Mammary microvascular endothelial cell (primary cell): ENCODE measurements around the gene PGAM1. TPM values are rescaled to one million over a fixed set of nuclear protein-coding genes. Genes with fewer than 3 reads are reported as not detected.

Experiments
- total RNA-seq: library from RNA; depleted of rRNA; stranded (reverse); fragments of >200 nt; gene quantifications from 2 replicates; pipeline ENCODE4 v1.2.3, GENCODE V29; 2015

PGAM1 gene
- total RNA-seq = 564 and 638 TPM in 2 replicates

DNA sequence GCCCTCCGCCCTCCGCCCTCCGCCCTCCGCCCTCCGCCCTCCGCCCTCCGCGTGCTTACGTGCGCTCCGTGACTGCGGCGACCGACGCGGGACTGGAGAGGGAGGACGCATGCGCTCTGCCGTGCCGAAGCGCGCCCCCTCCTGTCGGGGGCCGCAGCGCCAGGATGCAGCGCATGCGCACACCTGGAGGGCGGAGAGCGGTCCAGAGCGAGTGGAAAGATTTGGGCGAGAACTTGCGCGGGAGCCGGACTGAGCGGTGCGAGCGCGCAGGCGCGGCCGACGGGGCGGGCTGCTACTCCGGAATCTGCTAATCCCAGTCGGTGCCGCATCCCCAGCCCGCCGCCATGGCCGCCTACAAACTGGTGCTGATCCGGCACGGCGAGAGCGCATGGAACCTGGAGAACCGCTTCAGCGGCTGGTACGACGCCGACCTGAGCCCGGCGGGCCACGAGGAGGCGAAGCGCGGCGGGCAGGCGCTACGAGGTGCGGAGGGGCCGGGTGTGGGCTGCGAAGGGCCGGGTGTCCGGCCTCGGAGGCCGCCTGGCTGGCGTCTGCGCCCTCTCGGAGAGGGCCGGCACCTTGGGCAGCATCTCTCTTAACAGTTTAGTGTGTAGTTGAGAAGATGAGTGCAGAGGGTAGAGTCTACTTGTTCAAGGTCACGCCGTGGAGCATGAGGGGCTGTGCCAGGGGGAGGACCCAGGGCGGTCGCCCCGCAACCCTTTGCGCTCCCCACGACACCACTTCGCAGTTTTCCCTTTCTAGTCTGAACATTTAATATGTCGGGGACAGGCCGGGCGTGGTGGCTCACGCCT lies at the start of gene PGAM1:
TSS of gene PGAM1 (plus strand) at position 228 of the 812 bp plus-strand sequence. CDS start at position 345, 117 bp downstream.

DNA sequence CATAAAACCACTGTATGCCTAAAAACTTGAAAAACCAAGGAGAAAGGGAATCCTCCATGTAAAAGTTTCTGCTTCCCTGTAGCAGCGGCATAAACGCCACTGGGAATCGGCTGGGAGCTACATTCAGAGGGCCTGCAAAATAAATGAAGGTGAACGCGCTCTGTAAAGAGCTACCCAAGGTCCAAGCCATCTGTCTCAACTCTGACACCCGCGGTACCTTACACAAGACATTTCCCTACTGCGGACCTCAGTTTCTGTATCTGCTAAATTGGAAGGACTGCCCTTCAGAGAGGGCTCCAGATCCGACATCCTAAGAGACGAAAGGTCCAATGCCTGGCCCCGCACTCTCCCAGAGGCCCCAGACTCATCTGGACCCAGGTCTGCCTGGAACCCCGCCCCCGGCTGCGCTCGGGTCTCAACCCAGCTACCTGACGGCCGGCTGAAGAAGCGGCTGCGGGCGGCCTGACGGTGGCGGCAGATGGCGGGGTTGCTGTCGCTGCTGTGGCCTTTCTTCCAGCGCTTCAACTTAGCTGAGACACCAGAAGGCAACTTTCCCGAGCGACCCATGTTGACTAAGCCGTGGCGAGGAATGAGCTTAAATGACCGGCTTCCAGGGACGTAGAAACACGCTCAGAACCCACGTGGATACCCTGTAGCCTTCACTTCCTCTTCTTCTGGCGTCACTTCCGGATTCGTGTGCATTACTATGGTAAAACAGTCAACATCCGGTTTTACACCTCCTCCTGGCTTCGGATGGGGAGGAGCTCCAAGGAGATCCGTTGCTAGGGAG lies 25.1 kb upstream of the PGAM1 start, which contains the start of gene RRP12:
TSS of gene RRP12 (minus strand) at position 676 of the 790 bp plus-strand sequence. CDS start at position 567, 109 bp downstream.

DNA sequence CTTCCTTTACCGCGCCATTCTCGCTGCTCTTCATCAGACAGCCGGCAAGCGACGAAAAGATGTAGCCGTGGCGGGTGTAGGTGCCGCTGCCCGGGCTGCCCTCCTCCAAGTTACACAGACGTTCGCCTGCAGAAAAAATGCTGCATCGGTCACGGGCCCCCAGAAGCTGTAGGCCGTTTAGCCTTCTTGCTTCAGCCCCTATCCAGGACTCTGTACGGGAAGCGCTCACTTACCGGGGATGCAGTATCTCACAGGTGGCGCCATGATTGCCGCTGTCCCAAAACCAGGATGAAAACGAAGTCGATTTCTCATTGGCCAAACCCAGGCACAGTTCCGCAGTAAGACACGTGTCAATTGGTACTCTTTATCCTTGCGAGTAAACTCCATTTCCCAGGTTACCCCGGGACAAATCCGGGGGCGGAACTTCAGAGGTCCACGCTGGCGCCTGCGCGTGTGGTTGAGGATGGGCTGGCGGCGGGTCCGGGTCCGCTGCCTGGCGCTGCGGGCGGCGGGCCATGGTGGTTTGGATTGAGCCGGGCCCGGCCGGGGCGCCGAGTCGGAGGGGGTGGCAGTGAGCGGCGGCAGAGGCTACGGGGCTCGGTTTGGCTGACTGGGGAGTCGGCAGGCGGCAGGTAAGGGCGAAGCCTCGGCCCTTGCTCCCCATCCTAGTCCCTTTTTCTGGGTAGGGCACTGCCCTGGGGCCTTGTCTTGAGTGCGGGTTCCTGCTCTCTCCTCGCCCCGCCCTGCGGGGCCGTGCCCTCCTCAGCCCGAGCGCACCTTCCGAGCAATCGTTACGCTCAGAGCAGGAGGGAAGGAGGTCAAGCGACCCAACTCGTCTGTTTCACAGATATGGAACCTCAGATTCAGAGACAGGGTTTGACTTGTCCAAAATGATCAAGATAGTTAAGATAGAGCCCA lies 20.0 kb downstream of the PGAM1 start, which contains the start of the genes EXOSC1 and ZDHHC16:
TSS of gene EXOSC1 (minus strand) at position 285 of the 918 bp plus-strand sequence. CDS start at position 264, 21 bp downstream.
TSS of gene ZDHHC16 (plus strand) at position 454 of the 918 bp plus-strand sequence. CDS start 5,501 bp downstream, outside the sequence.

Other genes with a start within 250 kb of the PGAM1 start
- not detected in 2 replicates for gene SLIT1, start 240.2 kb upstream of the PGAM1 start, total RNA-seq
- gene ARHGAP19, start 133.6 kb upstream of the PGAM1 start, total RNA-seq = 17.0 and 17.5 TPM in 2 replicates
- gene FRAT1, start 106.9 kb upstream of the PGAM1 start, total RNA-seq = 1.1 and 1.9 TPM in 2 replicates
- 9.0 and 12.3 TPM in 2 replicates for gene FRAT2, start 91.5 kb upstream of the PGAM1 start, total RNA-seq
- 33.5 and 41.9 TPM in 2 replicates for gene RRP12, start 24.9 kb upstream of the PGAM1 start, total RNA-seq
- 47.9 and 53.0 TPM in 2 replicates for gene EXOSC1, start 19.8 kb downstream of the PGAM1 start, total RNA-seq
- 47.6 and 57.6 TPM in 2 replicates for gene ZDHHC16, start 20.0 kb downstream of the PGAM1 start, total RNA-seq
- 102 and 107 TPM in 2 replicates for gene MMS19, start 72.2 kb downstream of the PGAM1 start, total RNA-seq
- gene UBTD1, start 72.7 kb downstream of the PGAM1 start, total RNA-seq = 29.5 and 31.7 TPM in 2 replicates
- 0.49 and 0.67 TPM in 2 replicates for gene ANKRD2, start 146.6 kb downstream of the PGAM1 start, total RNA-seq
- gene HOGA1, start 158.2 kb downstream of the PGAM1 start, total RNA-seq = 0.07 and 0.10 TPM in 2 replicates
- gene C10orf62, start 163.5 kb downstream of the PGAM1 start, total RNA-seq = not detected in 2 replicates
- 5.1 and 6.1 TPM in 2 replicates for gene MORN4, start 207.3 kb downstream of the PGAM1 start, total RNA-seq
- 25.2 and 26.0 TPM in 2 replicates for gene PI4K2A, start 214.5 kb downstream of the PGAM1 start, total RNA-seq